Omental fat pad (tissue), 4 donors: ENCODE data around the gene NCBP3. TPM values are rescaled to one million over a fixed set of nuclear protein-coding genes. Genes with fewer than 3 reads are reported as not detected.
A peak's percentile ranks its signal among the peaks of the same experiment; 100 is the strongest.

ENCODE experiments used
- ATAC-seq: fragments of 150-250 bp; one replicate; pipeline ENCODE4 v1.9.1; 2016; ENCODE audit warnings: mild to moderate bottlenecking, moderate library complexity; ENCODE audit not compliant: low FRiP score
- DNase-seq: peaks from one replicate; pipeline ENCODE4 v3.0.0-alpha.2; 2019; ENCODE audit warnings: low spot score
- CTCF ChIP-seq, 3 donors: fragments of 450-650 bp; IDR thresholded peaks; one replicate each; pipeline ENCODE4 v1.5.1; 2016 to 2017; ENCODE audit warnings: antibody characterized with exemption in 3 of 3, mild to moderate bottlenecking in 3 of 3, moderate library complexity in 2 of 3
- total RNA-seq, 4 donors: library from RNA; depleted of rRNA; stranded (reverse); fragments of >200 nt; gene quantifications; one replicate each; pipeline ENCODE4 v1.1.0, GENCODE V29; 2016

The NCBP3 gene
- total RNA-seq, 4 donors from 2014 or later: 16.3 to 31.9 (median 23.9) TPM

GRCh38 chr17:3813171-3813570 is 32.9 kb downstream of the NCBP3 start:
- ATAC-seq: no peak
- DNase-seq: no peak
- no peak for TF ChIP-seq CTCF (IDR thresholded peaks at IDR 0.05)

GRCh38 chr17:3812771-3813170 is 33.3 kb downstream of the NCBP3 start:
- TF ChIP-seq CTCF (IDR thresholded peaks at IDR 0.05): no peak
- peak; percentile 51 for ATAC-seq
- DNase-seq: no peak

GRCh38 chr17:3812284-3812683 is 33.8 kb downstream of the NCBP3 start:
- no peak for DNase-seq
- no peak for ATAC-seq
- TF ChIP-seq CTCF (IDR thresholded peaks at IDR 0.05): no peak

GRCh38 chr17:3810019-3810418 is 36.0 kb downstream of the NCBP3 start:
- DNase-seq: no peak
- ATAC-seq: no peak
- no peak for TF ChIP-seq CTCF (IDR thresholded peaks at IDR 0.05)

- no peak for DNase-seq
- no peak for ATAC-seq
- no peak for TF ChIP-seq CTCF (IDR thresholded peaks at IDR 0.05)
These were observed 36.9 kb downstream of the NCBP3 start for GRCh38 chr17:3809135-3809534.

- TF ChIP-seq CTCF (IDR thresholded peaks at IDR 0.05): no peak
- ATAC-seq (no peak), DNase-seq (no peak)
These were observed 37.3 kb downstream of the NCBP3 start for GRCh38 chr17:3808701-3809100.

GRCh38 chr17:3805581-3805980 is 40.5 kb downstream of the NCBP3 start:
- no peak for DNase-seq
- ATAC-seq: no peak
- TF ChIP-seq CTCF (IDR thresholded peaks at IDR 0.05): no peak
